K562 (cell line): ENCODE data around the gene AVPR1B. TPM values are rescaled to one million over a fixed set of nuclear protein-coding genes. Genes with fewer than 3 reads are reported as not detected.

Experiments used
- ARID4B ChIP-seq: sonication (generic); formaldehyde crosslinking; IDR thresholded peaks from 2 replicates; pipeline ENCODE4 v1.8.0; 2022; ENCODE audit warnings: mild to moderate bottlenecking, missing genetic modification reagents
- BCOR ChIP-seq: fragments of 450-650 bp; IDR thresholded peaks from 2 replicates; pipeline ENCODE4 v1.6.1; 2016
- CBX5 ChIP-seq: IDR thresholded peaks from 2 replicates; pipeline ENCODE4 v1.6.1; 2014; ENCODE audit warnings: low read depth, borderline replicate concordance
- FOXJ2 ChIP-seq: fragments of 200-800 bp; sonication (Bioruptor generic); IDR thresholded peaks from 2 replicates; pipeline ENCODE4 v1.6.1; 2016; ENCODE audit warnings: missing genetic modification characterization, missing compliant biosample characterization
- HNRNPK ChIP-seq: fragments of 200-400 bp; formaldehyde crosslinking; IDR thresholded peaks from one replicate; pipeline ENCODE4 v1.6.1; 2018; ENCODE audit warnings: mild to moderate bottlenecking, low read depth, low read length; ENCODE audit not compliant: poor library complexity, severe bottlenecking
- HOMEZ ChIP-seq: fragments of 250-450 bp; sonication (Bioruptor Pico); IDR thresholded peaks from 2 replicates; pipeline ENCODE4 v1.4.0; 2020; ENCODE audit warnings: mild to moderate bottlenecking, moderate library complexity
- MTA2 ChIP-seq: fragments of 450-650 bp; IDR thresholded peaks from 2 replicates; pipeline ENCODE4 v1.6.1; 2016; ENCODE audit warnings: low read depth
- NBN ChIP-seq: fragments of 450-650 bp; IDR thresholded peaks from 2 replicates; pipeline ENCODE4 v1.6.1; 2016; ENCODE audit warnings: low read depth, mild to moderate bottlenecking
- NCOR1 ChIP-seq: fragments of 450-650 bp; IDR thresholded peaks from 2 replicates; pipeline ENCODE4 v1.6.1; 2016; ENCODE audit warnings: mild to moderate bottlenecking, moderate library complexity
- OTX1 ChIP-seq: fragments of 450-650 bp; formaldehyde crosslinking; IDR thresholded peaks from 2 replicates; pipeline ENCODE4 v1.4.0; 2022; ENCODE audit warnings: mild to moderate bottlenecking
- SAFB ChIP-seq: fragments of 200-400 bp; formaldehyde crosslinking; IDR thresholded peaks from 2 replicates; pipeline ENCODE4 v1.6.1; 2017; ENCODE audit warnings: low read depth, low read length, borderline replicate concordance
- SMAD3 ChIP-seq: fragments of 450-650 bp; formaldehyde crosslinking; conservative IDR thresholded peaks from 2 replicates; pipeline ENCODE4 v1.4.0; 2020; ENCODE audit warnings: mild to moderate bottlenecking
- SOX6 ChIP-seq: fragments of 450-650 bp; IDR thresholded peaks from 2 replicates; pipeline ENCODE4 v1.6.1; 2014; ENCODE audit warnings: mild to moderate bottlenecking
- STAT5A ChIP-seq: IDR thresholded peaks from 2 replicates; pipeline ENCODE4 v1.6.1; 2012; ENCODE audit warnings: low read length, inconsistent platforms, borderline replicate concordance
- TEAD1 ChIP-seq, 2 experiments: fragments of 450-650 bp in 1 of 2; sonication (generic) in 1 of 2; formaldehyde crosslinking; IDR thresholded peaks; 2 replicates each; pipeline versions ENCODE4 v1.4.0 to v1.8.0; 2020 to 2022; ENCODE audit warnings: mild to moderate bottlenecking in 2 of 2, missing genetic modification reagents in 1 of 2
- YBX1 ChIP-seq: fragments of 450-650 bp; IDR thresholded peaks from 2 replicates; pipeline ENCODE4 v1.7.1; 2016; ENCODE audit warnings: mild to moderate bottlenecking
- ZNF311 ChIP-seq: fragments of 250-450 bp; sonication (Bioruptor Pico); IDR thresholded peaks from 2 replicates; pipeline ENCODE4 v1.4.0; 2020; ENCODE audit warnings: mild to moderate bottlenecking, moderate library complexity
- ZNF41 ChIP-seq: fragments of 250-450 bp; sonication (Bioruptor Pico); conservative IDR thresholded peaks from 2 replicates; pipeline ENCODE4 v1.4.0; 2020; ENCODE audit warnings: mild to moderate bottlenecking
- polyA plus RNA-seq, 8 experiments: library from polyadenylated mRNA; depleted of rRNA in 4 of 8; stranded (reverse) in 5 of 8; unstranded in 3 of 8; fragments of >200 nt; fragmentation: Nextera tagmentation in 2 of 8; fragmentation: Illumina TruSeq in 1 of 8; extraction: Ambion mirVana in 2 of 8; extraction: Trizol in 1 of 8; gene quantifications; 2 replicates each; pipeline versions ENCODE4 v1.2.1 to v1.2.3, GENCODE V29; 2011 to 2014; ENCODE audit warnings: inconsistent platforms in 1 of 8, missing spikeins in 1 of 8
- total RNA-seq, 7 experiments: library from RNA; depleted of rRNA in 6 of 7; stranded (reverse); fragments of >200 nt in 6 of 7; fragmentation: Illumina TruSeq in 2 of 7; extraction: Trizol in 2 of 7; gene quantifications; 2 replicates each; pipeline versions ENCODE4 v1.2.1 to v1.2.3, GENCODE V29; 2011 to 2021; ENCODE audit warnings: low replicate concordance in 1 of 7

The AVPR1B gene
- total and polyA plus RNA-seq, 9 of the 15 experiments (the other 6 are each of a cell fraction or from before 2014, with no cell fraction given) = not detected

GRCh38 chr1:206074839-206075238 is 42.3 kb downstream of the AVPR1B start (continued):
- TF ChIP-seq ZNF41 (CRISPR knock-in tag) (0 out of 2 replicates have a peak, but pooled peaks have one; percentile 57), YBX1 (no peak), BCOR (peak; percentile 67), SOX6 (peak; percentile 89), MTA2 (peak; percentile 81), FOXJ2 (tag) (peak; percentile 95), OTX1 (CRISPR knock-in tag) (no peak), NCOR1 (peak; percentile 84), CBX5 (no peak), HOMEZ (no peak), SAFB (no peak), HNRNPK (no peak), TEAD1 (CRISPR knock-in tag; IDR thresholded peaks at IDR 0.05) (peak; percentile 26 to 91; a peak in 2 of 4 replicates), ZNF311 (CRISPR knock-in tag) (no peak), ARID4B (CRISPR knock-in tag) (no peak), NBN (peak; percentile 63; the same call in 1 of the 2 replicates), SMAD3 (CRISPR knock-in tag) (peak; percentile 50; the same call in 1 of the 2 replicates), STAT5A (peak; percentile 79; the same call in 1 of the 2 replicates)
